A549 (cell line): Measurements from ENCODE around the gene FOLR3. TPM values are rescaled to one million over a fixed set of nuclear protein-coding genes. Genes with fewer than 3 reads are reported as not detected.
A peak's percentile ranks its signal among the peaks of the same experiment; 100 is the strongest.

Experiments used
- ATOH8 ChIP-seq: fragments of 250-450 bp; sonication (Bioruptor Pico); IDR thresholded peaks from 2 replicates; pipeline ENCODE4 v1.5.0; 2020; ENCODE audit warnings: low read depth, mild to moderate bottlenecking, moderate library complexity
- CBX2 ChIP-seq: fragments of 200-600 bp; sonication (generic); IDR thresholded peaks from 2 replicates; pipeline ENCODE4 v1.6.1; 2016; ENCODE audit warnings: low read depth, mild to moderate bottlenecking, borderline replicate concordance
- CBX8 ChIP-seq: fragments of 200-600 bp; sonication (generic); IDR thresholded peaks from 2 replicates; pipeline ENCODE4 v1.6.1; 2016
- CEBPB ChIP-seq, 2 experiments: fragments of >200 bp in 1 of 2; sonication (Bioruptor Twin) in 1 of 2; formaldehyde crosslinking in 1 of 2; IDR thresholded peaks; 2 replicates each; pipeline ENCODE4 v1.6.1; 2012 to 2016
- CHD2 ChIP-seq: fragments of 150-350 bp; IDR thresholded peaks from 2 replicates; pipeline ENCODE4 v1.6.1; 2014; ENCODE audit warnings: low read length; ENCODE audit not compliant: partially characterized antibody
- CTCF ChIP-seq: fragments of >200 bp; sonication (Bioruptor Twin); formaldehyde crosslinking; IDR thresholded peaks from 3 replicates; pipeline ENCODE4 v1.5.1; 2016
- E2F6 ChIP-seq: IDR thresholded peaks from 2 replicates; pipeline ENCODE4 v1.6.1; 2012; ENCODE audit warnings: low read depth, borderline replicate concordance
- EHF ChIP-seq: fragments of 250-450 bp; sonication (Bioruptor Pico); IDR thresholded peaks from 2 replicates; pipeline ENCODE4 v1.5.0; 2020; ENCODE audit warnings: mild to moderate bottlenecking
- EHMT2 ChIP-seq: fragments of 200-600 bp; sonication (generic); IDR thresholded peaks from 2 replicates; pipeline ENCODE4 v1.6.1; 2016; ENCODE audit warnings: antibody characterized with exemption, low read depth, mild to moderate bottlenecking, moderate library complexity
- ESRRA ChIP-seq: fragments of 150-350 bp; IDR thresholded peaks from 2 replicates; pipeline ENCODE4 v1.6.1; 2014; ENCODE audit warnings: mild to moderate bottlenecking, low read length, borderline replicate concordance
- FOSB ChIP-seq: fragments of 250-450 bp; sonication (Bioruptor Pico); IDR thresholded peaks from 2 replicates; pipeline ENCODE4 v1.5.0; 2020; ENCODE audit warnings: mild to moderate bottlenecking, moderate library complexity
- FOSL2 ChIP-seq, 2 experiments: fragments of 450-650 bp in 1 of 2; fragments of >200 bp in 1 of 2; sonication (Bioruptor Twin) in 1 of 2; formaldehyde crosslinking; IDR thresholded peaks; 2 replicates each; pipeline versions ENCODE4 v1.5.0 to v1.6.1; 2016 to 2020; ENCODE audit warnings: mild to moderate bottlenecking in 1 of 2, moderate library complexity in 1 of 2
- FOXS1 ChIP-seq: fragments of 250-450 bp; sonication (Bioruptor Pico); IDR thresholded peaks from 2 replicates; pipeline ENCODE4 v1.5.0; 2020; ENCODE audit warnings: mild to moderate bottlenecking, moderate library complexity
- GATA3 ChIP-seq: IDR thresholded peaks from 2 replicates; pipeline ENCODE4 v1.6.1; 2012; ENCODE audit warnings: borderline replicate concordance
- HDAC2 ChIP-seq: fragments of 200-600 bp; sonication (generic); IDR thresholded peaks from 2 replicates; pipeline ENCODE4 v1.6.1; 2016
- HEYL ChIP-seq: fragments of 250-450 bp; sonication (Bioruptor Pico); IDR thresholded peaks from 2 replicates; pipeline ENCODE4 v1.8.0; 2021; ENCODE audit warnings: mild to moderate bottlenecking, moderate library complexity
- HOXB5 ChIP-seq: fragments of 250-450 bp; sonication (Bioruptor Pico); IDR thresholded peaks from 2 replicates; pipeline ENCODE4 v1.5.0; 2020; ENCODE audit warnings: mild to moderate bottlenecking, moderate library complexity
- JUNB ChIP-seq: fragments of >200 bp; sonication (Bioruptor Twin); formaldehyde crosslinking; IDR thresholded peaks from 2 replicates; pipeline ENCODE4 v1.6.1; 2016
- KDM1A ChIP-seq: fragments of 200-600 bp; sonication (generic); IDR thresholded peaks from 2 replicates; pipeline ENCODE4 v1.6.1; 2016; ENCODE audit warnings: low read depth, mild to moderate bottlenecking
- KDM5A ChIP-seq: fragments of 200-600 bp; sonication (generic); IDR thresholded peaks from 2 replicates; pipeline ENCODE4 v1.6.1; 2016; ENCODE audit warnings: antibody characterized with exemption, mild to moderate bottlenecking
- MAZ ChIP-seq: fragments of 150-350 bp; IDR thresholded peaks from 2 replicates; pipeline ENCODE4 v1.6.1; 2014; ENCODE audit warnings: antibody characterized with exemption, low read depth, low read length, borderline replicate concordance
- MYC ChIP-seq: IDR thresholded peaks from 2 replicates; pipeline ENCODE4 v1.6.1; 2012; ENCODE audit warnings: mild to moderate bottlenecking, inconsistent platforms, low read length, improper control_type of control experiment, borderline replicate concordance
- NFE2L2 ChIP-seq: fragments of 150-350 bp; conservative IDR thresholded peaks from 2 replicates; pipeline ENCODE4 v1.6.1; 2014; ENCODE audit warnings: low read length
- NPAS2 ChIP-seq: fragments of 250-450 bp; sonication (Bioruptor Pico); IDR thresholded peaks from 2 replicates; pipeline ENCODE4 v1.8.0; 2022; ENCODE audit warnings: mild to moderate bottlenecking, moderate library complexity, borderline replicate concordance
- NR3C1 ChIP-seq: fragments of >200 bp; sonication (Bioruptor Twin); formaldehyde crosslinking; IDR thresholded peaks from 3 replicates; pipeline ENCODE4 v1.6.1; 2017
- PHF8 ChIP-seq: fragments of 200-600 bp; sonication (generic); IDR thresholded peaks from 2 replicates; pipeline ENCODE4 v1.6.1; 2016; ENCODE audit warnings: low read depth, mild to moderate bottlenecking, antibody characterized with exemption, moderate library complexity, borderline replicate concordance
- POLR2A ChIP-seq: IDR thresholded peaks from 2 replicates; pipeline ENCODE4 v1.6.1; 2012; ENCODE audit warnings: mild to moderate bottlenecking, low read length
- POLR2AphosphoS2 ChIP-seq: conservative IDR thresholded peaks from 2 replicates; pipeline ENCODE4 v1.6.1; 2012; ENCODE audit warnings: low read length, improper control_type of control experiment, inconsistent platforms
- RARB ChIP-seq: fragments of 250-450 bp; sonication (Bioruptor Pico); IDR thresholded peaks from 2 replicates; pipeline ENCODE4 v1.8.0; 2021; ENCODE audit warnings: mild to moderate bottlenecking, moderate library complexity
- RCOR1 ChIP-seq: fragments of 150-350 bp; IDR thresholded peaks from 2 replicates; pipeline ENCODE4 v1.6.1; 2014; ENCODE audit warnings: antibody characterized with exemption, low read length, low read depth
- SMC3 ChIP-seq: fragments of >200 bp; sonication (Bioruptor Twin); formaldehyde crosslinking; IDR thresholded peaks from 3 replicates; pipeline ENCODE4 v1.6.1; 2018; ENCODE audit warnings: inconsistent platforms
- SREBF2 ChIP-seq: fragments of 450-650 bp; IDR thresholded peaks from 2 replicates; pipeline ENCODE4 v1.6.1; 2014; ENCODE audit warnings: mild to moderate bottlenecking, moderate library complexity
- TFCP2L1 ChIP-seq: fragments of 250-450 bp; sonication (Bioruptor Pico); IDR thresholded peaks from 2 replicates; pipeline ENCODE4 v1.5.0; 2021; ENCODE audit warnings: mild to moderate bottlenecking
- ZC3H11A ChIP-seq: fragments of 450-650 bp; IDR thresholded peaks from 2 replicates; pipeline ENCODE4 v1.6.1; 2014; ENCODE audit warnings: antibody characterized with exemption, mild to moderate bottlenecking
- ZFP36 ChIP-seq: fragments of 450-650 bp; IDR thresholded peaks from 2 replicates; pipeline ENCODE4 v1.6.1; 2014; ENCODE audit warnings: borderline replicate concordance; ENCODE audit not compliant: partially characterized antibody
- ZNF302 ChIP-seq: fragments of 250-450 bp; sonication (Bioruptor Pico); IDR thresholded peaks from 2 replicates; pipeline ENCODE4 v1.9.0; 2021; ENCODE audit warnings: inconsistent platforms, mild to moderate bottlenecking, moderate library complexity
- ZSCAN20 ChIP-seq: fragments of 250-450 bp; sonication (Bioruptor Pico); IDR thresholded peaks from 2 replicates; pipeline ENCODE4 v1.8.0; 2022; ENCODE audit warnings: mild to moderate bottlenecking, moderate library complexity
- polyA plus RNA-seq, 4 experiments: library from polyadenylated mRNA; depleted of rRNA in 3 of 4; stranded (reverse); fragments of >200 nt; fragmentation: RNase III in 1 of 4; extraction: RNeasy Plus Mini Kit Qiagen cat#74134 plus additional on column Dnase treatment in 1 of 4; gene quantifications; 2 replicates in 3 of 4; 3 replicates in 1 of 4; pipeline ENCODE4 v1.2.3, GENCODE V29; 2011 to 2017
- TF ChIP-seq, protein P1 (sequence below): fragments of >200 bp; sonication (Bioruptor Twin); formaldehyde crosslinking; IDR thresholded peaks from 3 replicates; pipeline ENCODE4 v1.6.1; 2016
- TF ChIP-seq, protein P2 (sequence below): fragments of >200 bp; sonication (Bioruptor Twin); formaldehyde crosslinking; IDR thresholded peaks from 2 replicates; pipeline ENCODE4 v1.6.1; 2016
- TF ChIP-seq, protein P3 (sequence below): fragments of 450-650 bp; IDR thresholded peaks from 2 replicates; pipeline ENCODE4 v1.6.1; 2014; ENCODE audit warnings: antibody characterized with exemption

FOLR3 gene
- polyA plus RNA-seq, 2 of the 4 experiments (the other 2 are of a cell fraction), result not detected

DNA sequence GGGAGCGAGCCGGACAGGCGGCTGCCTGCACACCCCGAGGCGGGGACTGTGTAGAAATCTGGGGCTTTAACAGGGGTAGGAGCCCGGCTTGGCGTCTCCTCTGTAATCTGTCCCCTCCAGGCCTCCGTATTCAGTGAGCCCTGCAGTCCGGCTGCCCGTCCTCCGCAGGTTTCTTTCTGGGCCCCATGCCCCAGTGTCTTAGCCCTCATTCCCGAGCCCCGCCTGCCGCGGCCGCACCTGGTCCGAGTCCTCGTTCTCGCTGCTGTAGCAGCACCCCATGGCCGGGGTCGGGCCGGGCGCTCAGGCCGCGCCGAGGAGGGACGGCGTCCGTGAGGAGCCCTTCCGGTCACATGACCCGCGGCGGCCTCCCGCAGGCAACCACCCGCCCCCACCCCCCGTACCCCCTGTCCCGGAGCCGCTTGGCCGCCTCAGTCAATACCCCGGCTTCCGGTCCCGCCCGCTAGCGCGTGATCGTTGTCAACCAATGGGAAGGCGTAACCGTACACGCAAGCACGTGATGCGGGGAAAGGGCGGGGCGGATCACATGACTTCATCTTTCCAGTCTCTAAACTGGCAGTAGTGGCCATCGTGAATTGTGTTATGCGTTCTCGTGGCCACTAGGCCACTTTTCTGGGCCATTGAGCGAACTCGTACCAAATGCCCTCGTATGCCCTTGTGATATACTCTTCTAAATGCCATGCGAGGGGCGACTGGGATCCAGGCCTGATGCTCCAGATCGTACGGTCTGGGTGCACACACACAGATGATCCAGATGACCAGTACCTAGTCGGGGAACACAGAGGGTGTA, 32.4 kb upstream of the FOLR3 start, which contains the start of gene LAMTOR1 (continued):
- TF ChIP-seq, protein P1, sequence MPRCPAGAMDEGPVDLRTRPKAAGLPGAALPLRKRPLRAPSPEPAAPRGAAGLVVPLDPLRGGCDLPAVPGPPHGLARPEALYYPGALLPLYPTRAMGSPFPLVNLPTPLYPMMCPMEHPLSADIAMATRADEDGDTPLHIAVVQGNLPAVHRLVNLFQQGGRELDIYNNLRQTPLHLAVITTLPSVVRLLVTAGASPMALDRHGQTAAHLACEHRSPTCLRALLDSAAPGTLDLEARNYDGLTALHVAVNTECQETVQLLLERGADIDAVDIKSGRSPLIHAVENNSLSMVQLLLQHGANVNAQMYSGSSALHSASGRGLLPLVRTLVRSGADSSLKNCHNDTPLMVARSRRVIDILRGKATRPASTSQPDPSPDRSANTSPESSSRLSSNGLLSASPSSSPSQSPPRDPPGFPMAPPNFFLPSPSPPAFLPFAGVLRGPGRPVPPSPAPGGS, result peak; percentile 68; the same call in 1 of the 3 replicates
- TF ChIP-seq ZSCAN20 (CRISPR knock-in tag), result peak; percentile 39; the same call in 1 of the 2 replicates
- TF ChIP-seq MAZ, result peak; percentile 81
- peak; percentile 43; the same call in 1 of the 2 replicates for TF ChIP-seq E2F6
- peak; percentile 49 for TF ChIP-seq POLR2A
- no peak for TF ChIP-seq POLR2AphosphoS2
- no peak for TF ChIP-seq JUNB
- no peak for TF ChIP-seq ZC3H11A
- peak; percentile 41; the same call in 1 of the 2 replicates for TF ChIP-seq EHF (CRISPR knock-in tag)
- TF ChIP-seq CHD2, result no peak
- TF ChIP-seq HOXB5, result no peak; the same call in 1 of the 2 replicates
- TF ChIP-seq HDAC2, result no peak
- TF ChIP-seq MYC, result no peak
- peak; percentile 64; the same call in 1 of the 2 replicates for TF ChIP-seq TFCP2L1 (CRISPR knock-in tag)
- no peak for TF ChIP-seq SREBF2
- TF ChIP-seq KDM1A, result no peak
- no peak for TF ChIP-seq FOXS1 (CRISPR knock-in tag)
- no peak for TF ChIP-seq GATA3
- no peak for TF ChIP-seq SMC3
- TF ChIP-seq NR3C1, result no peak
- TF ChIP-seq, protein P2, sequence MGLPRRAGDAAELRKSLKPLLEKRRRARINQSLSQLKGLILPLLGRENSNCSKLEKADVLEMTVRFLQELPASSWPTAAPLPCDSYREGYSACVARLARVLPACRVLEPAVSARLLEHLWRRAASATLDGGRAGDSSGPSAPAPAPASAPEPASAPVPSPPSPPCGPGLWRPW, result no peak
- peak; percentile 90 for TF ChIP-seq PHF8
- TF ChIP-seq CBX2, result no peak
- TF ChIP-seq ESRRA, result no peak
- peak; percentile 46; the same call in 1 of the 2 replicates for TF ChIP-seq KDM5A
- TF ChIP-seq RARB (CRISPR knock-in tag), result no peak
- no peak for TF ChIP-seq FOSL2 (IDR thresholded peaks at IDR 0.05)
- TF ChIP-seq FOSL2 (CRISPR knock-in tag; IDR thresholded peaks at IDR 0.05), result no peak
- no peak for TF ChIP-seq NPAS2 (CRISPR knock-in tag)
- TF ChIP-seq ZFP36, result no peak
- TF ChIP-seq, protein P3, sequence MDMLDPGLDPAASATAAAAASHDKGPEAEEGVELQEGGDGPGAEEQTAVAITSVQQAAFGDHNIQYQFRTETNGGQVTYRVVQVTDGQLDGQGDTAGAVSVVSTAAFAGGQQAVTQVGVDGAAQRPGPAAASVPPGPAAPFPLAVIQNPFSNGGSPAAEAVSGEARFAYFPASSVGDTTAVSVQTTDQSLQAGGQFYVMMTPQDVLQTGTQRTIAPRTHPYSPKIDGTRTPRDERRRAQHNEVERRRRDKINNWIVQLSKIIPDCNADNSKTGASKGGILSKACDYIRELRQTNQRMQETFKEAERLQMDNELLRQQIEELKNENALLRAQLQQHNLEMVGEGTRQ, result peak; percentile 99
- TF ChIP-seq RCOR1, result no peak
- no peak for TF ChIP-seq NFE2L2
- TF ChIP-seq CTCF, result no peak
- no peak for TF ChIP-seq CBX8
- TF ChIP-seq FOSB (CRISPR knock-in tag), result no peak
- TF ChIP-seq ZNF302 (CRISPR knock-in tag), result 0 out of 2 replicates have a peak, but pooled peaks have one; percentile 43
- no peak for TF ChIP-seq EHMT2
- no peak for TF ChIP-seq CEBPB (IDR thresholded peaks at IDR 0.05)
- 0 out of 2 replicates have a peak, but pooled peaks have one; percentile 49 for TF ChIP-seq HEYL
- TF ChIP-seq ATOH8 (CRISPR knock-in tag), result no peak
